ENCODE data around the gene CNGB1. TPM values are rescaled to one million over a fixed set of nuclear protein-coding genes. Genes with fewer than 3 reads are reported as not detected.

The CNGB1 gene
- total RNA-seq, 1 experiment from 2014 or later = not detected

Other genes starting within 250 kb of the CNGB1 start
- gene KATNB1, start 235.4 kb downstream of the CNGB1 start, total RNA-seq (2021) = 55.7 and 58.5 TPM in 2 replicates
- 198 and 201 TPM in 2 replicates for gene KIFC3, start 168.6 kb downstream of the CNGB1 start, total RNA-seq (2021)
- 11.7 and 12.9 TPM in 2 replicates for gene ZNF319, start 29.5 kb upstream of the CNGB1 start, total RNA-seq (2021)
- 99.5 and 106 TPM in 2 replicates for gene USB1, start 30.3 kb upstream of the CNGB1 start, total RNA-seq (2021)
- gene MMP15, start 54.6 kb upstream of the CNGB1 start, total RNA-seq (2021) = 4.5 and 7.0 TPM in 2 replicates
- 66.3 and 81.6 TPM in 2 replicates for gene CFAP20, start 158.3 kb upstream of the CNGB1 start, total RNA-seq (2021)
- gene CSNK2A2, start 227.0 kb upstream of the CNGB1 start, total RNA-seq (2021) = 108 and 114 TPM in 2 replicates

Measured in A673 (cell line).